B cell (primary cell): ENCODE data around the gene MYH15. TPM values are rescaled to one million over a fixed set of nuclear protein-coding genes. Genes with fewer than 3 reads are reported as not detected.

Experiments
- ATAC-seq: fragments of 200-7000 bp; cut with Tn5 transposase; one replicate; pipeline ENCODE4 v1.10.0; 2021; ENCODE audit warnings: low read depth, mild to moderate bottlenecking, moderate number of reproducible peaks, moderate library complexity
- CTCF ChIA-PET: fragments of 350-600 bp; sonication (Branson Sonifier 250); formaldehyde crosslinking; loops from one replicate; lab custom pipeline; 2021; ENCODE audit warnings: antibody characterized with exemption, inconsistent platforms; lab: Charles Lee
- POLR2A ChIA-PET: fragments of 350-600 bp; sonication (Branson Sonifier 250); formaldehyde crosslinking; loops from one replicate; lab custom pipeline; 2021; ENCODE audit warnings: antibody characterized with exemption; lab: Charles Lee
- DNase-seq: peaks from one replicate; pipeline ENCODE4 v3.0.0; 2013
- H2AFZ ChIP-seq: 2 replicates; pipeline ENCODE4 v1.6.1; 2012; ENCODE audit warnings: mild to moderate bottlenecking, low read depth, low read length; ENCODE audit not compliant: insufficient read depth, poor library complexity, severe bottlenecking
- H3K27ac ChIP-seq, 2 donors: 1 replicate in 1 of 2; 2 replicates in 1 of 2; pipeline ENCODE4 v1.5.1; 2012 to 2013; ENCODE audit warnings: low read length in 2 of 2, mild to moderate bottlenecking in 2 of 2, moderate library complexity in 1 of 2
- H3K27me3 ChIP-seq, 4 experiments: fragments of 200-600 bp in 1 of 4; sonication (generic) in 1 of 4; replicated peaks in 1 of 4; 1 replicate in 2 of 4; 2 replicates in 2 of 4; pipeline versions ENCODE4 v1.6.1 to v1.7.0; 2013 to 2016; ENCODE audit warnings: low read length in 3 of 4, mild to moderate bottlenecking in 2 of 4, mixed read lengths in 1 of 4, moderate library complexity in 1 of 4; ENCODE audit not compliant: insufficient read depth in 4 of 4, control insufficient read depth in 3 of 4; ENCODE audit errors: control extremely low read depth in 1 of 4
- H3K36me3 ChIP-seq, 2 experiments: replicated peaks in 1 of 2; 1 replicate in 1 of 2; 2 replicates in 1 of 2; pipeline versions ENCODE4 v1.6.1 to v1.7.1; 2013; ENCODE audit warnings: low read length in 1 of 2; ENCODE audit not compliant: insufficient read depth in 2 of 2, control insufficient read depth in 1 of 2; ENCODE audit errors: control extremely low read depth in 1 of 2, extremely low read depth in 1 of 2
- H3K4me1 ChIP-seq, 2 donors: fragments of 200-600 bp in 1 of 2; sonication (generic) in 1 of 2; 1 replicate in 1 of 2; 2 replicates in 1 of 2; pipeline versions ENCODE4 v1.5.1 to v1.6.1; 2013 to 2017; ENCODE audit warnings: low read length in 2 of 2; ENCODE audit not compliant: control insufficient read depth in 2 of 2, insufficient read depth in 2 of 2
- H3K4me2 ChIP-seq: replicated peaks from 2 replicates; pipeline ENCODE3; 2012; ENCODE audit warnings: mild to moderate bottlenecking, low read depth, low read length; ENCODE audit not compliant: poor library complexity, severe bottlenecking
- H3K4me3 ChIP-seq, 5 experiments: fragments of 200-600 bp in 1 of 5; sonication (generic) in 1 of 5; 1 replicate in 3 of 5; 2 replicates in 2 of 5; pipeline versions ENCODE4 v1.5.1 to v1.7.0; 2011 to 2016; ENCODE audit warnings: low read length in 4 of 5, mild to moderate bottlenecking in 4 of 5, low read depth in 2 of 5, control low read depth in 1 of 5, moderate library complexity in 1 of 5; ENCODE audit not compliant: insufficient read depth in 1 of 5; ENCODE audit errors: control extremely low read depth in 1 of 5, extremely low read depth in 1 of 5
- H3K79me2 ChIP-seq: fragments of 200-600 bp; sonication (generic); one replicate; pipeline ENCODE4 v1.6.0; 2016; ENCODE audit warnings: low read length; ENCODE audit not compliant: control insufficient read depth, insufficient read depth
- H3K9ac ChIP-seq: fragments of 200-600 bp; sonication (generic); 2 replicates; pipeline ENCODE4 v1.6.1; 2017; ENCODE audit warnings: mild to moderate bottlenecking, low read length, moderate library complexity
- H3K9me3 ChIP-seq, 3 donors: one replicate each; pipeline versions ENCODE4 v1.6.1 to v1.7.1; 2013; ENCODE audit warnings: low read length in 2 of 3; ENCODE audit not compliant: control insufficient read depth in 2 of 3, insufficient read depth in 1 of 3; ENCODE audit errors: control extremely low read depth in 1 of 3
- H4K20me1 ChIP-seq: 2 replicates; pipeline ENCODE4 v1.6.0; 2012; ENCODE audit warnings: mild to moderate bottlenecking, low read length; ENCODE audit not compliant: insufficient read depth, control insufficient read depth, poor library complexity, severe bottlenecking
- H3K27ac Mint-ChIP-seq: one replicate; pipeline ENCODE4 v1.8.0; 2021; ENCODE audit warnings: mixed read lengths
- H3K27me3 Mint-ChIP-seq: one replicate; pipeline ENCODE4 v1.8.0; 2021; ENCODE audit warnings: mixed read lengths
- H3K4me1 Mint-ChIP-seq: one replicate; pipeline ENCODE4 v1.8.0; 2021; ENCODE audit warnings: mixed read lengths
- H3K4me3 Mint-ChIP-seq: one replicate; pipeline ENCODE4 v1.8.0; 2021; ENCODE audit warnings: mixed read lengths
- H3K9me3 Mint-ChIP-seq: one replicate; pipeline ENCODE4 v1.8.0; 2022; ENCODE audit warnings: mixed read lengths; ENCODE audit not compliant: insufficient read depth
- CTCF ChIP-seq: fragments of 200-600 bp; IDR thresholded peaks from one replicate; pipeline ENCODE4 v1.8.0; 2022; ENCODE audit warnings: antibody characterized with exemption, mild to moderate bottlenecking
- EZH2 ChIP-seq: IDR thresholded peaks from 2 replicates; pipeline ENCODE4 v1.6.1; 2012; ENCODE audit warnings: borderline replicate concordance, low read depth, mild to moderate bottlenecking, moderate library complexity, low read length; ENCODE audit not compliant: insufficient read depth, poor library complexity, severe bottlenecking
- WGBS: methylation state at CpG from one replicate; pipeline ENCODE4 v1.1.5; 2013; ENCODE audit warnings: missing lambda C conversion rate; ENCODE audit not compliant: insufficient coverage; 5-methylcytosine and 5-hydroxymethylcytosine counted together
- intact Hi-C: fragments of 100-400 bp; cut with micrococcal nuclease; formaldehyde crosslinking; loops from one replicate; pipeline ENCODE4 v1.10.0; 2022
- polyA plus RNA-seq: library from polyadenylated mRNA; depleted of rRNA; stranded (reverse); fragments of >200 nt; gene quantifications from 2 replicates; pipeline ENCODE4 v1.2.3, GENCODE V29; 2012
- total RNA-seq, 2 donors: library from RNA; stranded (reverse); fragments of 120-200 nt in 1 of 2; gene quantifications; 1 replicate in 1 of 2; 2 replicates in 1 of 2; pipeline versions ENCODE4 v1.2.3 to v1.2.4, GENCODE V29; 2013 to 2022

Gene MYH15
- total and polyA plus RNA-seq, 2 donors (not counting 1 experiment from before 2014, with no cell fraction given) = 0.06 TPM; not detected in 1

DNA sequence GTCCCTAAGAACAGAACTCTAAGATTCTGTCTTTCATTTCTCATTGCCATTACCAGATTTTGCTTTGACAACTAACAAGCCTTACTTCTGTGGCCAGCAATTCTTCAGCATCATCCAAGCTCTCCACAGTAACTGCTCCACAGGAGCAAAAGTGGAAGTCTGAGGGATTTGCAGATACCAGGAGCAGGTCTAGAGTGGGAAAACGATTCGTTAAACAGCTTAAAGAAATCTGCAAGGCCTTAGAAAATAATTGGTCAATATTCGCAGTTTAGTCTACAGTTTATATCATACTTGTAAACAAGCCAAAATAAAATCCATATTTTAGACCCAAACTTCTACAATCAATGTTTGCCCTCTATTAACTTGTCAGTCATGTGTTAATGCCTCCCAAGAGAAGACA is 24.1 kb downstream of the MYH15 start:
- H3K4me3 ChIP-seq = no peak overlapping the region
- ATAC-seq (no peak), DNase-seq (no peak)
- no peaks in the 10 kb centered on the region for H4K20me1 ChIP-seq
- Mint-ChIP-seq H3K9me3 (no peaks in the 10 kb centered on the region), H3K27ac (no peak overlapping the region), H3K4me3 (no peak overlapping the region), H3K27me3 (no peaks in the 10 kb centered on the region), H3K4me1 (peaks cover 4% of the 10 kb centered on the region)
- no peak overlapping the region for H3K27ac ChIP-seq
- H3K4me1 ChIP-seq = peaks cover 0 to 2% of the 10 kb centered on the region in 2 donors
- H3K79me2 ChIP-seq = no peaks in the 10 kb centered on the region
- H3K27me3 ChIP-seq = no peaks in the 10 kb centered on the region
- no peaks in the 10 kb centered on the region for H3K9me3 ChIP-seq
- H3K36me3 ChIP-seq = no peaks in the 10 kb centered on the region
- no peak overlapping the region for H3K4me2 ChIP-seq
- ChIA-PET POLR2A (no interaction called here), CTCF (interaction anchor here (0.9 to 11.8 kb wide), 6 partner anchors 8 to 430 kb away, joined by 3 to 160 read pairs (median 10); no protein-coding TSS in a partner anchor)
- H2AFZ ChIP-seq = no peak overlapping the region
- no CpG with 5 or more reads among the region's 3 CpGs for whole genome bisulfite sequencing
- intact Hi-C loops = no loop called here
- no peak for TF ChIP-seq EZH2
- TF ChIP-seq CTCF = no peak
- no peak overlapping the region for H3K9ac ChIP-seq

GRCh38 chr3:108485146-108485545 is 25.2 kb downstream of the MYH15 start:
- Histone ChIP-seq H3K4me2 (no peak overlapping the region), H4K20me1 (no peaks in the 10 kb centered on the region), H3K4me1 (peaks cover 0 to 2% of the 10 kb centered on the region in 2 donors), H3K27ac (no peak overlapping the region), H3K9ac (no peak overlapping the region), H3K27me3 (no peaks in the 10 kb centered on the region), H3K36me3 (no peaks in the 10 kb centered on the region), H3K9me3 (no peaks in the 10 kb centered on the region), H3K4me3 (no peak overlapping the region), H2AFZ (no peak overlapping the region), H3K79me2 (no peaks in the 10 kb centered on the region)
- Mint-ChIP-seq H3K9me3 (no peaks in the 10 kb centered on the region), H3K4me3 (no peak overlapping the region), H3K27me3 (no peaks in the 10 kb centered on the region), H3K27ac (no peak overlapping the region), H3K4me1 (peaks cover 4% of the 10 kb centered on the region)
- intact Hi-C loops = no loop called here
- ATAC-seq (no peak), DNase-seq (no peak)
- TF ChIP-seq CTCF (no peak), EZH2 (no peak)
- ChIA-PET POLR2A (no interaction called here), CTCF (interaction anchor here (1.3 to 11.8 kb wide), 3 partner anchors 10 to 431 kb away, joined by 7 to 160 read pairs (median 64); no protein-coding TSS in a partner anchor)
- WGBS = 82% methylated on average over 3 of the region's 3 CpGs
